ENCODE measurements around the gene PDE6A.
"Not testable (repeated sequence)": the region's sequence is repeated elsewhere in the genome, so short reads cannot be mapped to it uniquely, and the experiment has no call there.

The PDE6A gene

DNA sequence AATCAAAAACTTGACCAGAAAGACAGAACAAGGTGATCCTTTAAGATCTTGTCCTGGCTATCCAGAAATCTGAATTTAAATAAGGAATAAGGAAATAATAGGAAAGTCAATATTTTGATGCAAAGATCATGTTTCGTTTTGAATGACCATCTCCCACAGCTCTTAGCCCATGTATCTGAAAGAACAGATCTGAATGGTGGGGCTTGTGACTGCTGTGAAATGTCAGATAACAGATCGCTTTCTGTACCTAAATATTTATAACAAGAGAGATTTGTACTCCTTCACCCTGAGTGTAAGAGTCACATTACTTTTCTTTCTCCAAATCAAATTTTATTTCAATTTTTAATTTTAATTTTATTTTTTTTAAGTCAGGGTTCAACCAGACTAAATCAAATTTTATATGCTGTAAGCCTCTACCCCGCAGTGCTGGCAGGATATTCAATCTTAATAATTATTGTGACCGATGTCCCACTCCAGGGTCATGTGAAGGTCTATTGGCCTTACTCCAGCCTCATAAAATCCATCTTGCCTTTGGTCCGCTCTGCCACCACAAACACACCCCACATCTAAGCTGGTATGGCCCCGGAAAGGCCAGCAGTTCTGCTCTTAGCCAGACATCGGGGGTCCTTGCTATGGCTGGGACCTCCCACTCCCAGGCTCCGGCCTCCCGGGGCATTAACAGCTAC lies 9.0 kb upstream of the PDE6A start:
- H3K4me1 ChIP-seq (ENCODE audit: control extremely low read depth in 1 of 4, control insufficient read depth in 4 of 4, insufficient read depth in 4 of 4, low read length in 3 of 4), result no peaks in the 10 kb centered on the region
- no peaks in the 10 kb centered on the region for H3K9me3 ChIP-seq (ENCODE audit: control extremely low read depth in 1 of 5, control insufficient read depth in 4 of 5, insufficient read depth in 2 of 5, low read depth in 1 of 5, low read length in 4 of 5)
- no peak overlapping the region for H3K4me3 ChIP-seq (ENCODE audit: control insufficient read depth in 1 of 7, extremely low read depth in 1 of 7, insufficient read depth in 4 of 7, low read depth in 2 of 7, low read length in 6 of 7)
- no peak overlapping the region for H3K27ac ChIP-seq (ENCODE audit: insufficient read depth in 1 of 2, low read depth in 1 of 2, low read length in 2 of 2, poor library complexity in 1 of 2, severe bottlenecking in 2 of 2)
- H3K27me3 ChIP-seq (replicated peaks in 2 of 5; ENCODE audit: control insufficient read depth in 4 of 5, insufficient read depth in 5 of 5, low read length in 4 of 5), result no peaks in the 10 kb centered on the region
- WGBS (ENCODE audit: insufficient coverage), result 96% methylated on average over 7 of the region's 9 CpGs
- POLR2A ChIA-PET, result no interaction called here
- CTCF ChIA-PET, result interaction anchor here (0.6 kb wide), 1 partner anchor 116 kb away, joined by 3 read pairs; no protein-coding TSS in a partner anchor
- H3K36me3 ChIP-seq (ENCODE audit: control insufficient read depth in 4 of 4, insufficient read depth in 4 of 4, low read length in 3 of 4), result no peaks in the 10 kb centered on the region
- DNase-seq, result no peak

- ChIA-PET CTCF (interaction anchor here (0.7 to 1.7 kb wide), 5 partner anchors 7 to 330 kb away, joined by 3 to 5 read pairs (median 3); no protein-coding TSS in a partner anchor), POLR2A (no interaction called here)
- no peak overlapping the region for H3K4me3 ChIP-seq (ENCODE audit: control insufficient read depth in 1 of 7, extremely low read depth in 1 of 7, insufficient read depth in 4 of 7, low read depth in 2 of 7, low read length in 6 of 7)
- no peaks in the 10 kb centered on the region for H3K9me3 ChIP-seq (ENCODE audit: control extremely low read depth in 1 of 5, control insufficient read depth in 4 of 5, insufficient read depth in 2 of 5, low read depth in 1 of 5, low read length in 4 of 5)
- H3K27me3 ChIP-seq (replicated peaks in 2 of 5; ENCODE audit: control insufficient read depth in 4 of 5, insufficient read depth in 5 of 5, low read length in 4 of 5), result peaks cover 0 to under 1% (median 0%) of the 10 kb centered on the region in 5 experiments
- no peak overlapping the region for H3K27ac ChIP-seq (ENCODE audit: insufficient read depth in 1 of 2, low read depth in 1 of 2, low read length in 2 of 2, poor library complexity in 1 of 2, severe bottlenecking in 2 of 2)
- H3K36me3 ChIP-seq (ENCODE audit: control insufficient read depth in 4 of 4, insufficient read depth in 4 of 4, low read length in 3 of 4), result no peaks in the 10 kb centered on the region
- no peak for DNase-seq
- WGBS (ENCODE audit: insufficient coverage), result 95% methylated on average over 3 of the region's 6 CpGs
- H3K4me1 ChIP-seq (ENCODE audit: control extremely low read depth in 1 of 4, control insufficient read depth in 4 of 4, insufficient read depth in 4 of 4, low read length in 3 of 4), result no peaks in the 10 kb centered on the region
Measured at GRCh38 chr5:149951138-149951749, 6.7 kb upstream of the PDE6A start.

DNA sequence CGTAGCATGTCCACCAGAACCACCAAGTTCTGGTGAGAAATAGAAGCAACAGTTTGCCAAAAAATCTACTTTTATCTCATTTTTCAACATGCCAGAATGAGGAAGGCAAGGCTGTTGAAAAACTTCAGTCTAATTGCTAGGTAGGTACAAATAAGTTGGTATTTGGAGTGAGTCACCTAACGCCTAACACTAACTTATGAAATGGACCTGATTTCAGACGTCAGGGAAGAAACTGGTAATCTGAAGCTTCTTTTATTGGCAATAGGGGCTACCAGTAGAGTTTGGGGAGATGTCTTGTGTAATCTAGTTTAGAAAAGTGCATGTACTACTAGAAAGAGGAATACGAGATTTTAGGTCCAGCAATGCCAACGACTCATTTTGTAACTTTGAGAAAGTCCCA lies 4.4 kb upstream of the PDE6A start:
- ChIA-PET POLR2A (no interaction called here), CTCF (interaction anchor here (0.7 to 2.3 kb wide), 6 partner anchors 10 to 97 kb away, joined by 3 to 6 read pairs (median 3); no protein-coding TSS in a partner anchor)
- Histone ChIP-seq H3K9me3 (ENCODE audit: control extremely low read depth in 1 of 5, control insufficient read depth in 4 of 5, insufficient read depth in 2 of 5, low read depth in 1 of 5, low read length in 4 of 5) (no peaks in the 10 kb centered on the region), H3K4me3 (ENCODE audit: control insufficient read depth in 1 of 7, extremely low read depth in 1 of 7, insufficient read depth in 4 of 7, low read depth in 2 of 7, low read length in 6 of 7) (no peak overlapping the region), H3K4me1 (ENCODE audit: control extremely low read depth in 1 of 4, control insufficient read depth in 4 of 4, insufficient read depth in 4 of 4, low read length in 3 of 4) (no peaks in the 10 kb centered on the region), H3K36me3 (ENCODE audit: control insufficient read depth in 4 of 4, insufficient read depth in 4 of 4, low read length in 3 of 4) (no peaks in the 10 kb centered on the region), H3K27ac (ENCODE audit: insufficient read depth in 1 of 2, low read depth in 1 of 2, low read length in 2 of 2, poor library complexity in 1 of 2, severe bottlenecking in 2 of 2) (no peak overlapping the region), H3K27me3 (replicated peaks in 2 of 5; ENCODE audit: control insufficient read depth in 4 of 5, insufficient read depth in 5 of 5, low read length in 4 of 5) (peaks cover 0 to 1% (median 0%) of the 10 kb centered on the region in 5 experiments)
- no peak for DNase-seq
- WGBS (ENCODE audit: insufficient coverage), result 97% methylated on average over 3 of the region's 5 CpGs

GRCh38 chr5:149946118-149946517 lies 1.5 kb upstream of the PDE6A start:
- ChIA-PET CTCF (interaction anchor here (0.8 to 1.7 kb wide), 3 partner anchors 10 to 118 kb away, joined by 3 to 5 read pairs (median 3); no protein-coding TSS in a partner anchor), POLR2A (no interaction called here)
- H3K4me1 ChIP-seq (ENCODE audit: control extremely low read depth in 1 of 4, control insufficient read depth in 4 of 4, insufficient read depth in 4 of 4, low read length in 3 of 4), result no peaks in the 10 kb centered on the region
- no peaks in the 10 kb centered on the region for H3K36me3 ChIP-seq (ENCODE audit: control insufficient read depth in 4 of 4, insufficient read depth in 4 of 4, low read length in 3 of 4)
- H3K4me3 ChIP-seq (ENCODE audit: control insufficient read depth in 1 of 7, extremely low read depth in 1 of 7, insufficient read depth in 4 of 7, low read depth in 2 of 7, low read length in 6 of 7), result no peak overlapping the region
- no peak overlapping the region for H3K27ac ChIP-seq (ENCODE audit: insufficient read depth in 1 of 2, low read depth in 1 of 2, low read length in 2 of 2, poor library complexity in 1 of 2, severe bottlenecking in 2 of 2)
- H3K9me3 ChIP-seq (ENCODE audit: control extremely low read depth in 1 of 5, control insufficient read depth in 4 of 5, insufficient read depth in 2 of 5, low read depth in 1 of 5, low read length in 4 of 5), result no peaks in the 10 kb centered on the region
- peaks cover 0 to 1% (median 0%) of the 10 kb centered on the region in 5 experiments for H3K27me3 ChIP-seq (replicated peaks in 2 of 5; ENCODE audit: control insufficient read depth in 4 of 5, insufficient read depth in 5 of 5, low read length in 4 of 5)
- 93% methylated on average over 3 of the region's 3 CpGs for WGBS (ENCODE audit: insufficient coverage)
- DNase-seq, result no peak

- H3K27me3 ChIP-seq (replicated peaks in 2 of 5; ENCODE audit: control insufficient read depth in 4 of 5, insufficient read depth in 5 of 5, low read length in 4 of 5); CTCF ChIA-PET; H3K9me3 ChIP-seq (ENCODE audit: control extremely low read depth in 1 of 5, control insufficient read depth in 4 of 5, insufficient read depth in 2 of 5, low read depth in 1 of 5, low read length in 4 of 5); POLR2A ChIA-PET; H3K36me3 ChIP-seq (ENCODE audit: control insufficient read depth in 4 of 4, insufficient read depth in 4 of 4, low read length in 3 of 4); H3K4me1 ChIP-seq (ENCODE audit: control extremely low read depth in 1 of 4, control insufficient read depth in 4 of 4, insufficient read depth in 4 of 4, low read length in 3 of 4); H3K4me3 ChIP-seq (ENCODE audit: control insufficient read depth in 1 of 7, extremely low read depth in 1 of 7, insufficient read depth in 4 of 7, low read depth in 2 of 7, low read length in 6 of 7); DNase-seq; H3K27ac ChIP-seq (ENCODE audit: insufficient read depth in 1 of 2, low read depth in 1 of 2, low read length in 2 of 2, poor library complexity in 1 of 2, severe bottlenecking in 2 of 2): not testable (repeated sequence)
- WGBS (ENCODE audit: insufficient coverage), result 100% methylated on average over 2 of the region's 6 CpGs
Measured at GRCh38 chr5:149943177-149943949, 1.2 kb downstream of the PDE6A start.

- H3K4me1 ChIP-seq (ENCODE audit: control extremely low read depth in 1 of 4, control insufficient read depth in 4 of 4, insufficient read depth in 4 of 4, low read length in 3 of 4); POLR2A ChIA-PET; DNase-seq; H3K36me3 ChIP-seq (ENCODE audit: control insufficient read depth in 4 of 4, insufficient read depth in 4 of 4, low read length in 3 of 4); H3K27me3 ChIP-seq (replicated peaks in 2 of 5; ENCODE audit: control insufficient read depth in 4 of 5, insufficient read depth in 5 of 5, low read length in 4 of 5); H3K4me3 ChIP-seq (ENCODE audit: control insufficient read depth in 1 of 7, extremely low read depth in 1 of 7, insufficient read depth in 4 of 7, low read depth in 2 of 7, low read length in 6 of 7); CTCF ChIA-PET; H3K27ac ChIP-seq (ENCODE audit: insufficient read depth in 1 of 2, low read depth in 1 of 2, low read length in 2 of 2, poor library complexity in 1 of 2, severe bottlenecking in 2 of 2); H3K9me3 ChIP-seq (ENCODE audit: control extremely low read depth in 1 of 5, control insufficient read depth in 4 of 5, insufficient read depth in 2 of 5, low read depth in 1 of 5, low read length in 4 of 5): not testable (repeated sequence)
- WGBS (ENCODE audit: insufficient coverage), result 75% methylated on average over 2 of the region's 4 CpGs
Measured at GRCh38 chr5:149942741-149943169, 1.8 kb downstream of the PDE6A start.

DNA sequence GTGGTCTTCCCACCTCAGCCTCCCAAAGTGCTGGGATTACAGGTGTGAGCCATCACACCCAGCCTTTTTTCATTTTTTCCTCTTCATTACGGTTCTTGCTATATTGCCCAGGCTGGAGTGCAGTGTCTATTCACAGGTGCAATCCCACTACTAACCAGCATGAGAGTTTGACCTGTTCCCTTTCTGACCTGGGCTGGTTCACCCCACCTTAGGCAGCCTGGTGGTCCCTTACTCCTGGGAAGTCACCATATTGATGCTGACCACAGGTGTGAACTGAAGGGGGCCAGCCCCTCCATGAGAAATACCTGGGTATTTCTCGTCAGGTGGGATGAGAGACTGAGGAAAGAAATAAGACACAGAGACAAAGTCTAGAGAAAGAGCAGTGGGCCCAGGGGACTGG lies 2.4 kb downstream of the PDE6A start:
- DNase-seq, result no peak
- H3K4me3 ChIP-seq (ENCODE audit: control insufficient read depth in 1 of 7, extremely low read depth in 1 of 7, insufficient read depth in 4 of 7, low read depth in 2 of 7, low read length in 6 of 7), result no peak overlapping the region
- no peaks in the 10 kb centered on the region for H3K9me3 ChIP-seq (ENCODE audit: control extremely low read depth in 1 of 5, control insufficient read depth in 4 of 5, insufficient read depth in 2 of 5, low read depth in 1 of 5, low read length in 4 of 5)
- ChIA-PET POLR2A (no interaction called here), CTCF (no interaction called here)
- H3K27me3 ChIP-seq (replicated peaks in 2 of 5; ENCODE audit: control insufficient read depth in 4 of 5, insufficient read depth in 5 of 5, low read length in 4 of 5), result peaks cover 0 to 1% (median 0%) of the 10 kb centered on the region in 5 experiments
- peaks cover 0 to 6% (median 1%) of the 10 kb centered on the region in 4 experiments for H3K4me1 ChIP-seq (ENCODE audit: control extremely low read depth in 1 of 4, control insufficient read depth in 4 of 4, insufficient read depth in 4 of 4, low read length in 3 of 4)
- H3K27ac ChIP-seq (ENCODE audit: insufficient read depth in 1 of 2, low read depth in 1 of 2, low read length in 2 of 2, poor library complexity in 1 of 2, severe bottlenecking in 2 of 2), result no peak overlapping the region
- no peaks in the 10 kb centered on the region for H3K36me3 ChIP-seq (ENCODE audit: control insufficient read depth in 4 of 4, insufficient read depth in 4 of 4, low read length in 3 of 4)
- 100% methylated on average over 2 of the region's 2 CpGs for WGBS (ENCODE audit: insufficient coverage)

Measured in common myeloid progenitor, CD34-positive (primary cell).